Loucy (cell line): ENCODE results near the gene QSOX1.

Experiments
- H2AFZ ChIP-seq: fragments of 200-600 bp; sonication (generic); 2 replicates; pipeline ENCODE4 v1.6.0; 2016; ENCODE audit warnings: antibody characterized with exemption, mild to moderate bottlenecking, low read length, moderate library complexity
- H3F3A ChIP-seq: fragments of 200-600 bp; 2 replicates; pipeline ENCODE4 v1.6.0; 2016; ENCODE audit warnings: antibody characterized with exemption, low read depth, mild to moderate bottlenecking
- H3K27me3 ChIP-seq: fragments of 200-600 bp; sonication (generic); 2 replicates; pipeline ENCODE4 v1.6.1; 2014; ENCODE audit warnings: low read length, mild to moderate bottlenecking; ENCODE audit not compliant: insufficient read depth, poor library complexity, severe bottlenecking
- H3K36me3 ChIP-seq: fragments of 200-600 bp; sonication (generic); 2 replicates; pipeline ENCODE4 v1.6.1; 2016; ENCODE audit warnings: low read length; ENCODE audit not compliant: insufficient read depth
- H3K4me1 ChIP-seq: fragments of 200-600 bp; sonication (generic); 2 replicates; pipeline ENCODE4 v1.5.1; 2014; ENCODE audit warnings: low read length, mild to moderate bottlenecking; ENCODE audit not compliant: insufficient read depth, poor library complexity, severe bottlenecking
- H3K4me2 ChIP-seq: fragments of 200-600 bp; sonication (generic); 2 replicates; pipeline ENCODE4 v1.6.0; 2014; ENCODE audit warnings: antibody characterized with exemption, low read length, low read depth, mild to moderate bottlenecking; ENCODE audit not compliant: poor library complexity, severe bottlenecking
- H3K4me3 ChIP-seq: fragments of 200-600 bp; sonication (generic); 2 replicates; pipeline ENCODE4 v1.5.1; 2014; ENCODE audit warnings: low read length, mild to moderate bottlenecking, mixed read lengths; ENCODE audit not compliant: poor library complexity, severe bottlenecking
- H3K79me2 ChIP-seq: fragments of 200-600 bp; sonication (generic); 2 replicates; pipeline ENCODE4 v1.6.1; 2014; ENCODE audit warnings: low read length; ENCODE audit not compliant: insufficient read depth
- H3K9ac ChIP-seq: fragments of 200-600 bp; sonication (generic); 2 replicates; pipeline ENCODE4 v1.6.0; 2014; ENCODE audit warnings: mild to moderate bottlenecking, low read depth, low read length, moderate library complexity; ENCODE audit not compliant: poor library complexity, severe bottlenecking
- H3K9me2 ChIP-seq: fragments of 200-600 bp; sonication (generic); replicated peaks from 2 replicates; pipeline ENCODE4 v1.6.1; 2016; ENCODE audit warnings: low read depth, low read length, mixed read lengths
- H3K9me3 ChIP-seq: fragments of 200-600 bp; sonication (generic); 2 replicates; pipeline ENCODE4 v1.6.1; 2014; ENCODE audit warnings: mild to moderate bottlenecking, antibody characterized with exemption, low read length, low read depth; ENCODE audit not compliant: insufficient read depth
- H4K20me1 ChIP-seq: fragments of 200-600 bp; sonication (generic); 2 replicates; pipeline ENCODE4 v1.6.0; 2014; ENCODE audit warnings: antibody characterized with exemption, low read length, mild to moderate bottlenecking; ENCODE audit not compliant: insufficient read depth, poor library complexity, severe bottlenecking
- EZH2phosphoT487 ChIP-seq: fragments of 200-600 bp; IDR thresholded peaks from 2 replicates; pipeline ENCODE4 v1.6.1; 2018; ENCODE audit warnings: antibody characterized with exemption, mild to moderate bottlenecking, moderate library complexity, borderline replicate concordance
- TF ChIP-seq, protein P1 (sequence below): fragments of 200-600 bp; sonication (generic); conservative IDR thresholded peaks from 2 replicates; pipeline ENCODE4 v1.5.1; 2014; ENCODE audit warnings: mild to moderate bottlenecking, antibody characterized with exemption, low read length

The QSOX1 gene

DNA sequence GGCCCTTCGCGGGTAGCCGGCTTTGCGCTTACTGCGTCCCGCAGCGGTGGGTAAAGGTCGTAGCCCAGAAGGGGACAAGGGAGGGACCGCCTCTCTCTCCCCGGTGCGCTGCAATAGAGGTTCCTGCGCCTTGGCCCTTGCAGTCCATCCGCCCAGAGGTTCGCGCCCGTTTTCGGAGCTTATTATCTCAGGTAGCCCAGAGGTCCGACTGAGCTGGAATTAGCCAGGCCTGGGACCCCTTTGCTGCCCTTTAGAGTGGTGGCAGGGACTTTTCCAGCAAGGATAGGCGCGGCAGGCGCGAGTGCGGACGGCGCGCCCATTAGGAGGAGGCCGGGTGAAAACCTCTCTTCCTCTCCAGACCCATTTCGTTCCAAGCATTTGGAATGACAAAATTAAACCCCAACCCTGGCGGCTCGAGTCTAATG, 80.4 kb downstream of the QSOX1 start:
- Histone ChIP-seq H3K9ac (no peak overlapping the region), H3K4me3 (no peak overlapping the region), H3K36me3 (no peaks in the 10 kb centered on the region), H2AFZ (no peak overlapping the region), H3K9me3 (no peaks in the 10 kb centered on the region), H3K9me2 (no peaks in the 10 kb centered on the region), H3K27me3 (no peaks in the 10 kb centered on the region), H3K4me1 (no peaks in the 10 kb centered on the region), H3F3A (no peaks in the 10 kb centered on the region), H3K79me2 (no peaks in the 10 kb centered on the region), H3K4me2 (no peak overlapping the region), H4K20me1 (no peaks in the 10 kb centered on the region)
- TF ChIP-seq EZH2phosphoT487, result no peak
- TF ChIP-seq, protein P1, sequence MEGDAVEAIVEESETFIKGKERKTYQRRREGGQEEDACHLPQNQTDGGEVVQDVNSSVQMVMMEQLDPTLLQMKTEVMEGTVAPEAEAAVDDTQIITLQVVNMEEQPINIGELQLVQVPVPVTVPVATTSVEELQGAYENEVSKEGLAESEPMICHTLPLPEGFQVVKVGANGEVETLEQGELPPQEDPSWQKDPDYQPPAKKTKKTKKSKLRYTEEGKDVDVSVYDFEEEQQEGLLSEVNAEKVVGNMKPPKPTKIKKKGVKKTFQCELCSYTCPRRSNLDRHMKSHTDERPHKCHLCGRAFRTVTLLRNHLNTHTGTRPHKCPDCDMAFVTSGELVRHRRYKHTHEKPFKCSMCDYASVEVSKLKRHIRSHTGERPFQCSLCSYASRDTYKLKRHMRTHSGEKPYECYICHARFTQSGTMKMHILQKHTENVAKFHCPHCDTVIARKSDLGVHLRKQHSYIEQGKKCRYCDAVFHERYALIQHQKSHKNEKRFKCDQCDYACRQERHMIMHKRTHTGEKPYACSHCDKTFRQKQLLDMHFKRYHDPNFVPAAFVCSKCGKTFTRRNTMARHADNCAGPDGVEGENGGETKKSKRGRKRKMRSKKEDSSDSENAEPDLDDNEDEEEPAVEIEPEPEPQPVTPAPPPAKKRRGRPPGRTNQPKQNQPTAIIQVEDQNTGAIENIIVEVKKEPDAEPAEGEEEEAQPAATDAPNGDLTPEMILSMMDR, result no peak

GRCh38 chr1:180235502-180236239, 81.0 kb downstream of the QSOX1 start:
- H3K4me1 ChIP-seq, result no peaks in the 10 kb centered on the region
- TF ChIP-seq, protein P1, result no peak
- no peak for TF ChIP-seq EZH2phosphoT487

DNA sequence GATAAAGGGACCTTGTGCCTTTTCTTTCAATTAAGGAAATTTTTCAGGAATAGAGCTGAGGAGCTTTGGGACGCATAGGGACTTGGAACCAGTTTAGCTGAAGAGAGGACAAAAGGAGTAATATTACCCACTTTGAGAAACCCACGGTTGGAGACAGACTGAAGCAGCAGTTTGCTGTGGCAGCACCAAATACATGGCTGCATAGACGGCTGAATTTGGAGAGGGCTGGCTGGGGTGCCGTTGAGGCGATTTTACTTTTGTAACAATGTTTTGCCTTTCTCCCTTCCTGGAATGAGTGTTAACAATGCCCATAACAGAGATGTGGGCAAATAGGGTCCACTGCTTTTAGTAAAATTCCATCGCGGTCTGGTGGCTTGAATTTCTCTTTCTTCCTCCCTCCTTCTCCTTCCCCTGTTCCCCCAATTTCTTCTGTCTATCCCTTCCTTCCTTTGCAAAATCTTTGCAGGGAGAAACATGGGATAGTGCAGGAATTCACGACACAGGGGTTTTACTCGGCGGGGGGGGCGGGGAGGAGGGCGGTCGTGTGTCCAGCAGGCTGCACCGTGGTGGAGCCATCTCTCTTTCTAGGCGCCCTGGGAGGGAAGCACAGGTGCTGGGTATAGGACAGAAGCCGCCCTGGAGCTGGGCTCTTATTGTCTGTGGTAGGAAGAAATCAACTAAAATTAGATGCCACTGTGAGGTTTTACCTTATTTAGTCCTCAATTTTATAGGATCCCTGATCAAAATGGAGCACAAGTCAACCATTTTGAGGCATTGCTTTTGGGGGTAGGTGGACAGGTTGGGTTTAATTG, 82.2 kb downstream of the QSOX1 start:
- TF ChIP-seq, protein P1, result no peak
- no peak for TF ChIP-seq EZH2phosphoT487
- no peaks in the 10 kb centered on the region for H3K36me3 ChIP-seq
- no peak overlapping the region for H3K4me2 ChIP-seq
- no peak overlapping the region for H2AFZ ChIP-seq
- no peaks in the 10 kb centered on the region for H3K27me3 ChIP-seq
- H3K4me3 ChIP-seq, result no peak overlapping the region
- H3K9me2 ChIP-seq, result no peaks in the 10 kb centered on the region
- H3F3A ChIP-seq, result no peaks in the 10 kb centered on the region
- no peaks in the 10 kb centered on the region for H3K4me1 ChIP-seq
- H3K79me2 ChIP-seq, result no peaks in the 10 kb centered on the region
- no peak overlapping the region for H3K9ac ChIP-seq
- no peaks in the 10 kb centered on the region for H4K20me1 ChIP-seq
- H3K9me3 ChIP-seq, result no peaks in the 10 kb centered on the region

More at GRCh38 chr1:180235502-180236239, 81.0 kb downstream of the QSOX1 start:
- Histone ChIP-seq H3K79me2 (no peaks in the 10 kb centered on the region), H3K9me3 (no peaks in the 10 kb centered on the region), H3K36me3 (no peaks in the 10 kb centered on the region), H3K9me2 (no peaks in the 10 kb centered on the region), H4K20me1 (no peaks in the 10 kb centered on the region), H2AFZ (no peak overlapping the region), H3K9ac (no peak overlapping the region), H3K4me2 (no peak overlapping the region), H3F3A (no peaks in the 10 kb centered on the region), H3K27me3 (no peaks in the 10 kb centered on the region), H3K4me3 (no peak overlapping the region)
